ENCODE data around the gene CD99. TPM values are rescaled to one million over a fixed set of nuclear protein-coding genes. Genes with fewer than 3 reads are reported as not detected.

The CD99 gene
- total and polyA plus RNA-seq, 2 experiments from 2014 or later: 28.5 to 43.1 TPM

- Mint-ChIP-seq H3K9me3 (no peaks in the 10 kb centered on the region), H3K36me3 (ENCODE audit: low read depth) (no peaks in the 10 kb centered on the region), H3K27ac (no peak overlapping the region), H3K4me3 (no peak overlapping the region), H3K4me1 (peaks cover 42% of the 10 kb centered on the region), H3K27me3 (ENCODE audit: insufficient read depth, low read depth, poor library complexity) (peaks cover 7% of the 10 kb centered on the region)
- TF ChIP-seq ZNF114 (CRISPR knock-in tag; IDR thresholded peaks at IDR 0.05): no peak
- no peak for TF ChIP-seq REST (IDR thresholded peaks at IDR 0.05; ENCODE audit: unreplicated experiment)
- no peak for TF ChIP-seq ZNF331 (CRISPR knock-in tag; IDR thresholded peaks at IDR 0.05; ENCODE audit: low read depth)
- TF ChIP-seq, protein P1, sequence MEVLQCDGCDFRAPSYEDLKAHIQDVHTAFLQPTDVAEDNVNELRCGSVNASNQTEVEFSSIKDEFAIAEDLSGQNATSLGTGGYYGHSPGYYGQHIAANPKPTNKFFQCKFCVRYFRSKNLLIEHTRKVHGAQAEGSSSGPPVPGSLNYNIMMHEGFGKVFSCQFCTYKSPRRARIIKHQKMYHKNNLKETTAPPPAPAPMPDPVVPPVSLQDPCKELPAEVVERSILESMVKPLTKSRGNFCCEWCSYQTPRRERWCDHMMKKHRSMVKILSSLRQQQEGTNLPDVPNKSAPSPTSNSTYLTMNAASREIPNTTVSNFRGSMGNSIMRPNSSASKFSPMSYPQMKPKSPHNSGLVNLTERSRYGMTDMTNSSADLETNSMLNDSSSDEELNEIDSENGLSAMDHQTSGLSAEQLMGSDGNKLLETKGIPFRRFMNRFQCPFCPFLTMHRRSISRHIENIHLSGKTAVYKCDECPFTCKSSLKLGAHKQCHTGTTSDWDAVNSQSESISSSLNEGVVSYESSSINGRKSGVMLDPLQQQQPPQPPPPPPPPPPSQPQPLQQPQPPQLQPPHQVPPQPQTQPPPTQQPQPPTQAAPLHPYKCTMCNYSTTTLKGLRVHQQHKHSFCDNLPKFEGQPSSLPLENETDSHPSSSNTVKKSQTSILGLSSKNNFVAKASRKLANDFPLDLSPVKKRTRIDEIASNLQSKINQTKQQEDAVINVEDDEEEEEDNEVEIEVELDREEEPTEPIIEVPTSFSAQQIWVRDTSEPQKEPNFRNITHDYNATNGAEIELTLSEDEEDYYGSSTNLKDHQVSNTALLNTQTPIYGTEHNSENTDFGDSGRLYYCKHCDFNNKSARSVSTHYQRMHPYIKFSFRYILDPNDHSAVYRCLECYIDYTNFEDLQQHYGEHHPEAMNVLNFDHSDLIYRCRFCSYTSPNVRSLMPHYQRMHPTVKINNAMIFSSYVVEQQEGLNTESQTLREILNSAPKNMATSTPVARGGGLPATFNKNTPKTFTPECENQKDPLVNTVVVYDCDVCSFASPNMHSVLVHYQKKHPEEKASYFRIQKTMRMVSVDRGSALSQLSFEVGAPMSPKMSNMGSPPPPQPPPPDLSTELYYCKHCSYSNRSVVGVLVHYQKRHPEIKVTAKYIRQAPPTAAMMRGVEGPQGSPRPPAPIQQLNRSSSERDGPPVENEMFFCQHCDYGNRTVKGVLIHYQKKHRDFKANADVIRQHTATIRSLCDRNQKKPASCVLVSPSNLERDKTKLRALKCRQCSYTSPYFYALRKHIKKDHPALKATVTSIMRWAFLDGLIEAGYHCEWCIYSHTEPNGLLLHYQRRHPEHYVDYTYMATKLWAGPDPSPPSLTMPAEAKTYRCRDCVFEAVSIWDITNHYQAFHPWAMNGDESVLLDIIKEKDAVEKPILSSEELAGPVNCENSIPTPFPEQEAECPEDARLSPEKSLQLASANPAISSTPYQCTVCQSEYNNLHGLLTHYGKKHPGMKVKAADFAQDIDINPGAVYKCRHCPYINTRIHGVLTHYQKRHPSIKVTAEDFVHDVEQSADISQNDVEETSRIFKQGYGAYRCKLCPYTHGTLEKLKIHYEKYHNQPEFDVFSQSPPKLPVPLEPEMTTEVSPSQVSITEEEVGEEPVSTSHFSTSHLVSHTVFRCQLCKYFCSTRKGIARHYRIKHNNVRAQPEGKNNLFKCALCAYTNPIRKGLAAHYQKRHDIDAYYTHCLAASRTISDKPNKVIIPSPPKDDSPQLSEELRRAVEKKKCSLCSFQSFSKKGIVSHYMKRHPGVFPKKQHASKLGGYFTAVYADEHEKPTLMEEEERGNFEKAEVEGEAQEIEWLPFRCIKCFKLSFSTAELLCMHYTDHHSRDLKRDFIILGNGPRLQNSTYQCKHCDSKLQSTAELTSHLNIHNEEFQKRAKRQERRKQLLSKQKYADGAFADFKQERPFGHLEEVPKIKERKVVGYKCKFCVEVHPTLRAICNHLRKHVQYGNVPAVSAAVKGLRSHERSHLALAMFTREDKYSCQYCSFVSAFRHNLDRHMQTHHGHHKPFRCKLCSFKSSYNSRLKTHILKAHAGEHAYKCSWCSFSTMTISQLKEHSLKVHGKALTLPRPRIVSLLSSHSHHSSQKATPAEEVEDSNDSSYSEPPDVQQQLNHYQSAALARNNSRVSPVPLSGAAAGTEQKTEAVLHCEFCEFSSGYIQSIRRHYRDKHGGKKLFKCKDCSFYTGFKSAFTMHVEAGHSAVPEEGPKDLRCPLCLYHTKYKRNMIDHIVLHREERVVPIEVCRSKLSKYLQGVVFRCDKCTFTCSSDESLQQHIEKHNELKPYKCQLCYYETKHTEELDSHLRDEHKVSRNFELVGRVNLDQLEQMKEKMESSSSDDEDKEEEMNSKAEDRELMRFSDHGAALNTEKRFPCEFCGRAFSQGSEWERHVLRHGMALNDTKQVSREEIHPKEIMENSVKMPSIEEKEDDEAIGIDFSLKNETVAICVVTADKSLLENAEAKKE (CRISPR knock-in tag; IDR thresholded peaks at IDR 0.05): no peak
- TF ChIP-seq, protein P2, sequence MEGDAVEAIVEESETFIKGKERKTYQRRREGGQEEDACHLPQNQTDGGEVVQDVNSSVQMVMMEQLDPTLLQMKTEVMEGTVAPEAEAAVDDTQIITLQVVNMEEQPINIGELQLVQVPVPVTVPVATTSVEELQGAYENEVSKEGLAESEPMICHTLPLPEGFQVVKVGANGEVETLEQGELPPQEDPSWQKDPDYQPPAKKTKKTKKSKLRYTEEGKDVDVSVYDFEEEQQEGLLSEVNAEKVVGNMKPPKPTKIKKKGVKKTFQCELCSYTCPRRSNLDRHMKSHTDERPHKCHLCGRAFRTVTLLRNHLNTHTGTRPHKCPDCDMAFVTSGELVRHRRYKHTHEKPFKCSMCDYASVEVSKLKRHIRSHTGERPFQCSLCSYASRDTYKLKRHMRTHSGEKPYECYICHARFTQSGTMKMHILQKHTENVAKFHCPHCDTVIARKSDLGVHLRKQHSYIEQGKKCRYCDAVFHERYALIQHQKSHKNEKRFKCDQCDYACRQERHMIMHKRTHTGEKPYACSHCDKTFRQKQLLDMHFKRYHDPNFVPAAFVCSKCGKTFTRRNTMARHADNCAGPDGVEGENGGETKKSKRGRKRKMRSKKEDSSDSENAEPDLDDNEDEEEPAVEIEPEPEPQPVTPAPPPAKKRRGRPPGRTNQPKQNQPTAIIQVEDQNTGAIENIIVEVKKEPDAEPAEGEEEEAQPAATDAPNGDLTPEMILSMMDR (conservative IDR thresholded peaks at IDR 0.05; ENCODE audit: low read depth in 2 of 2): no peak
- TF ChIP-seq STAT1 (IDR thresholded peaks at IDR 0.05; ENCODE audit: unreplicated experiment): no peak
- no peak for TF ChIP-seq NANOG (IDR thresholded peaks at IDR 0.05; ENCODE audit: borderline replicate concordance)
- no peak for TF ChIP-seq JUNB (IDR thresholded peaks at IDR 0.05; ENCODE audit: unreplicated experiment)
- no peak for TF ChIP-seq ETS1 (IDR thresholded peaks at IDR 0.05)
- no peak for TF ChIP-seq POLR2AphosphoS5 (IDR thresholded peaks at IDR 0.05; ENCODE audit: low read depth)
- TF ChIP-seq EZH2phosphoT487 (IDR thresholded peaks at IDR 0.05; ENCODE audit: unreplicated experiment): no peak
- no peak for TF ChIP-seq EZH2 (IDR thresholded peaks at IDR 0.05; ENCODE audit: low read depth, unreplicated experiment)
- no peak for TF ChIP-seq CREB1 (CRISPR knock-in tag; IDR thresholded peaks at IDR 0.05; ENCODE audit: low read depth)
- Histone ChIP-seq H3F3A (replicated peaks; ENCODE audit: low read depth) (peaks cover 23% of the 10 kb centered on the region), H3K79me2 (replicated peaks; ENCODE audit: insufficient read depth) (peaks cover 2% of the 10 kb centered on the region; the same call in 1 of the 2 replicates), H3K4me2 (no peak overlapping the region), H4K20me1 (replicated peaks; ENCODE audit: insufficient read depth) (no peaks in the 10 kb centered on the region), H3K4me3 (no peak overlapping the region), H3K4me1 (ENCODE audit: insufficient read depth) (peaks cover 24% of the 10 kb centered on the region; the same call in 1 of the 2 replicates), H3K27me3 (ENCODE audit: insufficient read depth) (no peaks in the 10 kb centered on the region), H3K9me2 (ENCODE audit: insufficient read depth) (no peaks in the 10 kb centered on the region), H2AFZ (no peak overlapping the region), H3K36me3 (ENCODE audit: insufficient read depth) (no peaks in the 10 kb centered on the region), H3K27ac (ENCODE audit: low read depth) (no peak overlapping the region)
- ATAC-seq (no peak), DNase-seq (ENCODE audit: low spot score) (no peak)
Observed at GRCh38 chrX:2708592-2709188, 17.6 kb downstream of the CD99 start.
